ENCODE measurements around the gene UBQLN4.
A peak's percentile ranks its signal among the peaks of the same experiment; 100 is the strongest.
"Not testable (repeated sequence)": the region's sequence is repeated elsewhere in the genome, so short reads cannot be mapped to it uniquely, and the experiment has no call there.

Gene UBQLN4

DNA sequence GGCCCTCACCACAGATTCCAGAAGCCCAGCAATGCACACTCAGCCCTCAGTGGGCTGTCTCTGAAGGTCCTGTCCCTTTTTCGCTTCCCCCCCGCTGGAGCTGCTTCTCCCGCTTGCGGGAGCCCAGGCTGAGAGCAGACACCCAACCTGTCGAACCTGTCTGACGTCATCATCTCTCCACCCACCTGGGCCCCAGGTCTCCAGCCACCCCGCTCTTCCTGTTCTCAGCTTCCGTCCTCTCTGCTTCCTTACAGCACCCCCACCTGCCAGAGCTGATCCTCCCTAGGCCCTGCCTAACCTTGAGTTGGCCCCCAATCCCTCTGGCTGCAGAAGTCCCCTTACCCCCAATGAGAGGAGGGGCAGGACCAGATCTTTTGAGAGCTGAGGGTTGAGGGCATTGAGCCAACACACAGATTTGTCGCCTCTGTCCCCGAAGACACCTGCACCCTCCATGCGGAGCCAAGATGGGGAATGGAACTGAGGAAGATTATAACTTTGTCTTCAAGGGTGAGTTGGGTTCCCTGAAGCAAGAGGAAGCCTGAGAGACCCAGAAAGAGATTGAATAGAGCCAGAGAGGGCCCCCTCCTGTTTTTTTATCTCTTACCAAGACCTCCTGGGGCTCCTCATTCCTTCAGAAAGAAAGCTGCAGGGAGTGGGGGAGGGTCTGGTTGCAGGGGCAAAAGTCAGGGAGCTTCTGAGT lies 7.5 kb upstream of the UBQLN4 start, which contains the start of gene RAB25:
Gene RAB25 (plus strand): TSS at position 224 of the 700 bp plus-strand sequence. CDS start 241 bp downstream, at position 465.
- no peak for DNase-seq (ENCODE audit: low read depth)

DNA sequence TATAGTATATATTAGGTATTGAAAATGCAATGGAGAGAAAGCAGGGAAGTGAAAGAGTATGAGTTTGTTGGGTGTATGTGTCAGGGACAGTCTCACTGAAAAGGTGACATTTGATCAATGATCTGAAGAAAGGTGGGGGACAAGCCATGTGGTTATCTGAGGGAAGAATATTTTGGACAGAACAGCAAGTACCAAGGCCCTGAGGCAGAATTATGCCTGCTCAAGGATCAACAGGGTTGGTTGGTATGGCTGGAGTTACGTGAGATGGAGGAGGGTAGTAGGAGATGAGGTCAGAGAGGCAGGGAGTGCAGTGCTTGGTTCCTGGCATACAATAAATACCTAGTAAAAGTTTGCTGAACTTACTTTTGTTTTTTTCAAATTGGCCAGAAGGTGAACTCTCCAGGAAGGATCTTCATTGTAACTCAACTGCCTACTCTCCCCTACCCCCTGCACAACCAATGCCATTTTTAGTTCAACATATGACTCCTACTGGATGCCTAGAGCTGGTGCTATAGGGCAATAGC lies 2.8 kb upstream of the UBQLN4 start:
- DNase-seq (ENCODE audit: low read depth), result no peak

DNA sequence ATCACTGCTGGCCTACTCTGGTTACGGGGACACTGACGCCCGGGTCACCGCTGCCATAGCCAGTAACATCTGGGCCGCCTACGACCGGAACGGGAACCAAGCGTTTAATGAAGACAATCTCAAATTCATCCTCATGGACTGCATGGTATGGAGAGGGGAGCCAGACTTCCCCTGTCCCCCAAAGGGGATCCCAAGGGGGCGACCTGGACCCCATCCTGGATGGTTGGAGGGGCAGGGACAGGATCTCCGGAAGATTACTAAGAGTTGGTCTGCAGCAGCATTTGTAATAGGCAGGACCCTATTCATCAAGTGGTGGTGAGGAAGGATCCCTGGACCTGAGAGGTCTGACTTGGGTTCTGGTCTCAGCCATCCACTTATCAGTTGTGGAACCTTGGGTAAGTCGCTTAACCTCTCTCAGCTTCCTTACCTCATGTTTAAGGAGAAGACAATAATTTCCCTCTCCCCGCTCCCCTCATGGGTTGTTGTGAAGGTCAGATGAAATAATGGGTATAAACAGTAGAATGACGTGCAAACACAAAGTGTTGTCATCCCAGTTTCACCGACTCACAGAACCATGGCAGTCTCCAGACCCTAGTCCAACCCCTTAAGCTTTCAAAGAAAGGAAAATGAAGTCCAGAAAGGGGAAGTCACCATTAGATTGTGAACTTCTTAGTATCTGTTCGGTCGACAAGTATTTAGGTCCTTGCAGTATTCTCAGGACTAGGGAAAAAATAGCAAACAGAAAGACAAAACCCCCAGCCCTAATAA lies 1.9 kb upstream of the UBQLN4 start:
- no peak for DNase-seq (ENCODE audit: low read depth)

DNA sequence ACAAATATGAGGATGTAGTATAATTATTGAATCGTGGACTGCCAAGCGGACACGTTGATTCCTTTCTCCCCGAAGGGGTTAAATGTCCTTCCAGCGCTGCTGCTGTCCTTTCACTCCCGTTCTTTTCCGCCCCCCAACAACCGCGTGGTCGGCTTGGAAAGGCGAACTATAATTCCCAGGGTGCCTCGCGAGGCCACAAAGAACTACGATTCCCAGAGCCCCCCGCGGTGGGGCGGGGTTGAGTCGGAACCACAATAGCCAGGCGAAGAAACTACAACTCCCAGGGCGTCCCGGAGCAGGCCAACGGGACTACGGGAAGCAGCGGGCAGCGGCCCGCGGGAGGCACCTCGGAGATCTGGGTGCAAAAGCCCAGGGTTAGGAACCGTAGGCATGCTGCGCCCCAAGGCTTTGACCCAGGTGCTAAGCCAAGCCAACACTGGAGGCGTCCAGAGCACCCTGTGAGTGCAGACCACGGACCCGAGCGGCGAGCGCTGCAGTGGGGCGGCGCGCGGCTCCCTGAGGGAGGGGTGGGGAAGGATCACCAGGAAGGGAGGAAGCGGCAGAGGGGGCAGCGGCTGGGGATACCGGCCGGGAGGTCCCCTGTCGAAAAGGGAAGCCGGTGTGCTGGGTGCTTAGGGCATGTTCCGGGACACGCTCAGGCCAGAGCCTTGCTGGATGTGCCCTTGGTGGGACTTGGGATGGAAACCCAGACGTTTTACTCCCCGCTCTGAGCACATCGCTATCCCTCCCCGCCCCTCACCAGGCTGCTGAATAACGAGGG lies 1.1 kb upstream of the UBQLN4 start, which contains the start of gene LAMTOR2:
Gene LAMTOR2 (plus strand): TSS at position 283 of the 781 bp plus-strand sequence. CDS start 108 bp downstream, at position 391.
- peak; percentile 91 for DNase-seq (ENCODE audit: low read depth)

DNA sequence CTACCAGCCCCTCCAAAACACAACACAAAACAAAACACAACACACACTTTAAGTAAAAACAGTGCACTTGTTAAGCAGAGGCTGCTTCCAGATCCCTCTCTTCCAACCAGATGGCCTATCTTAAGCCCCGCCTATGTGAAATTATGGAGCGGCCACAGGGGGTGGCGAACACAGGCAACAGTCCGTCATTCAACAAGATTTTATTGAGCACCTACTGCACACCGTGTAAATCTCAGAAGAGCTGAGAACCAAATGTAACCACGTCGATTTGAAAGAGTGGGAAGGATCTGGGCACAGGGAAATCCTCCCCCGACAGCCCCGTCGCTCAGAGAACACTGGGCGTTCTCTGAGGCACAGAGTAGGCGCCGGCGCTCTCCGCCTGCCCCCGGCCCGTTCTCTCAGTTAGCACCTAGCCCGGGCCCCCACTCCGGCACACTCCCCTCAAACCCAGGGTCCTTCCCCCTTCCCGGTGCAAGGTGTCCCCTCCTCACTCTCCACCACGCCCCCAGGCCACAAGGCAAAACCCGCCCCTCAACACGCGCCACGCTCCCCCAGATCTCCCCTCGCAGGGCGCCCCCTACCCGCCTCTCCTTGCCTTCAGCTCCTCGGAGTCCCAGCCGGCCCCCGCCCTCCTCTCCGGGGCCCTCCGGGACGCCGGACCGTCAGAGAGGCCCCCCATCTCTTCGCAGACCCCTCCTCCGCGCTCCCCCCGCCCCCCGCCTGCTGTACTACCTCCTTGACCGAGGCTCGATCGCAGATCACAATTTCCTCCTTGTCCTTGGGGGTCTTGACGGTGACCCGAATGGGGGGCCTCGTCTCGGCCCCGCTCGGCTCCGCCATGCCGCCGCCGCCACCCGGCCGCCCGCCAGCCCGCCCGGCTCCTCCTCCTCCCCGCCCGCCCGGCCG lies 483 bp downstream of the UBQLN4 start:
- peak; percentile 65 for DNase-seq (ENCODE audit: low read depth)

DNA sequence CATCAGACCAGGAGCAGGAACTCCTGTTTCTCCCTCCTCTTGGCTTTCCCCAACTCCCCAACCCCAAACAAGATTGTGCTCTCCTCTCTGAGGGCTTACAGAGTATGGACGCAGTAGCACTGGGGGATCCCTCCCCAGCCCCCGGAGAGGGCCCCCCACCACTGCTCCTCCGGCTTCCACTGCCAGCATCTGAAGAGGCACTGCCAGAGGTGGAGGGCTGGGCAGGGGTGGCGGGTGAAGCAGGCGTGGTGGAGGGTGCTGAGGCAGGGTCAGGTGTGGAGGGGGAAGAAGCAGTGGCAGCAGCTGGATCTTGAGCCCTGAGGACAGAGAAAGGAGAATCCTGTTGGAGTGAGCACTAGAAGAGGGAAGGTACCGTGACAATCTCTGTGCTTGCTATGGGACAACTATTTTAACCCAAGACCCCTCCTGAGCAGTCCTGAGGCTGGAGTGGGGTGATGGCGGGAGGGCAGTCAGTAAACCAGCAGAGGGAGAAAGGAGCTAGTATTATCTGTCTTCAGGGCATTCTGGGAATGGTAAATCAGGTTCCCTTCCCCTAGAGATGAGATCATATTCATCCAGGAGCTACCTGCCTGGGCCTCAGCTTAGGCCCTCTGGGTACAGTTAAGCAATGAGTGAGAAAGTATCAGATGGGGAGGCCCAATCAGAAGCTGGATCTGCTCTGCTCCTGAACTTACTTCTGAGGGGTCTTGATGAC lies 2.4 kb downstream of the UBQLN4 start:
- no peak for DNase-seq (ENCODE audit: low read depth)

DNA sequence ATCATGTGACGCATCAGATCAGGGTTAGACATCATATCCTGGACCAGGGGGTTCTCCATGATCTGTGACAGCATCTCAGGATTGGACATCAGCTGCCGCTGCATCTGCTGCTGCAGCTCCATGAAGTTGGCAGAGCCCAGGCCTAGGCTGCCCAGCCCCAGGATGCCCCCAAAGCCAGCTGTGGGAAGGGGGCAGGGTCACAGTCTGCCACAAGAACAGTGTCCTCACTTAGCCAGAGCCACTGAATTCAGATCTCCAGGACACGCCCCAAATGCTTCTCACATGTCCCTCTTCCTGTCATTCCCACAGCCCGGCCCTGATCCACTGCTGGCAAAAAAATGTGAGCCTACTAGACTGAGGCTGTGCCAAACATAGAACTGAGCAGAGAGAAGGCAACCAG lies 3.2 kb downstream of the UBQLN4 start:
- DNase-seq (ENCODE audit: low read depth), result no peak

DNA sequence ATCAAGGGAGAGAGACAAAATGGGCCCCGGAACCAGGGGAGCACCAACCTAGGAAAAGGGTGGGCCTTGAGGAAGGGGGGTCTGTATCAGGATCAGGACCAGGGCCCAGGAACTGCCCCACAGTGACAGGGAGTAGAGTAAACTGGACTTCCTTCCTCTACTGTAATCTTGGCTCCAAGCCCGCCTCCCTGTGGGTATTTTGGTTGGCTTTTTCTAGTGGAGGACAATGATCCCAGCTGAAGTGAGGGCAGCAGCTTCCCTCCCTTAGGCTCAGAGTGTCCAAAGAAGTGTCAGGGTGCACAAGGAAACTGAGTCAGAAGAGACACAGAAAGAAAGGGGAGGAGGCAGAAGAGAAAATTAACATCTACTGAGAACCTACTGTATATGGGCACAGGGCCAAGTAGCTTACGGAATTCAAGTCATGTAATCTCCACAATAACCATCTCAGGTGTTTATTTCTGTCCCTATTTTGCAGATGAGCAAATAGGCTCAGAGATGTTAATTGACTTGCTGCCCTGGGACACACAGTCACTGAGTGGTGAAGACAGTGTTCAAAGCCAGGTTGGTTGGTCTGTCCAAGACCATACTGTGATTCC lies 4.8 kb downstream of the UBQLN4 start:
- no peak for DNase-seq (ENCODE audit: low read depth)

DNA sequence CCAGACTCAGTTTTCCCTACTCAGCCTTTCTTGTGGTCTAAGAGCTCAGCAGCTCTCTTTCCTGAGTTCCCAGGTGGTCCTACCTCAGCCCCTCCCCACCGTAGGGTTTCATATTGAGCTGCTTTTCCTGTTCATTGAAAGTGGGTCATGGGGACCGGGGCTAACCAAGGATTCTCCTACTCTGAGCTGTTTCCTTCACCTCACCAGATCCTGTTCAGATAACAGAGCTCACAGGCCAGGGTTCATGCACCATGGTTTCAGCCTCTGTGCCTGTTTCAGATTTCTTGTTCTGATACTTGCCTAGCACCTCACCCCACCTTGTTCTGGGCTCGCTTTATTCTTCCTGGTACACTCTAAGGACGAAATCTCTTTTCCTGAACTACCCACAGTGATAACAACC lies 8.5 kb downstream of the UBQLN4 start:
- no peak for DNase-seq (ENCODE audit: low read depth)

DNA sequence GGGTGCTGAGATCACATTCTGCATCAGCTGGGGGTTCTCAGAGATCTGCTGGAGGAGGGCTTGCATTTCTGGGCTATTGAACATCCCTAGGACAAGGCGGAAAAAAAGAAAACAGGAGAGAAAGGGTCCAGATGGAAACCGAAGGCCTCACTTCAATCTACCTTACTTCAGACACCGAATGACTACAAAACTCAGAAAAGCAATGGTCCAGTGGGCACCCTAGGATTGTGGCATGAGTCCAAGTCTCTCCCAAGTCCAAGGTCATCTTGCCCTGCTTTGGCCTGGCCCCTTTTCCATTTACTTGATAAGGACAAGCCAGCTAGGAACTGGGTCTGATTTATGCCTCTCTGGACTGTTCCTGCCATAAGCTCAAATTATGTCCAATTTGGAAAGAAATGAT lies 10.8 kb downstream of the UBQLN4 start:
- no peak for DNase-seq (ENCODE audit: low read depth)

DNA sequence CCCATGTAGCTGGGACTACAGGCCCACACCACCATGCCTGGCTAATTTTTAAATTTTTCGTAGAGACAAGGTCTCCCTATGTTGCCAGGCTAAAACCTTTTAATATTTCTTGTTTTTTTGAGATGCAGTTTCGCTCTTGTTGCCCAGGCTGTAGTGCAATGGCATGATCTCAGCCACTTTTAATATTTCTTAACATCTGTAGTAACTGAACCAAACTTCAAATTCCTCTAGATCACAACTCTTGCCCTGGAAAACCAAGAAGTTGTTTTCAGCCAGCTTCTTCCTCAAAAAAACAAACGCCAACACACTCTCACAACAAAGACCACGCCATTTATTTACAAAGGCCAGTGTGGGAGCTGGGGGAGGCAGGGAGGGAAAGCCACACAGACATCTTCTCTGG lies 18.6 kb downstream of the UBQLN4 start:
- not testable (repeated sequence) for DNase-seq (ENCODE audit: low read depth)

DNA sequence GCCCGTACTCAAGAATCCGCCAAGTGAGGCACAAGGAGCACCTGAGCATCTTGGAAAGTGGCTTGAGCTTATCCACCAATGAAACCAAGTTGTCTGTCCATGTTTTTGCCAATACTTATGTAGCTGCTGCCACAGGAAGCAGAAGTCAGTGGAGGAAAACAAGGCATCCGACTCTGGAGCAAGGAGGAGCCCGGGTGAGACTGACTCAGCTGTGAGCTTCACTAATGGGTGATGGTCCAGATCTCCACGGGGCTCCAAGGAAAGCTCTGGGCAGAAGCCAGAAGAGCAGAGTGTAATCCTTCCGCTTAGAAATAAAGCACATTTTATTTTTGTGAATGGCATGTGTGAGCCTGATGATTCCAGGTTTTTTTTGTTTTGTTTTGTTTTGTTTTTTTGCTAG lies 20.6 kb downstream of the UBQLN4 start:
- no peak for DNase-seq (ENCODE audit: low read depth)

DNA sequence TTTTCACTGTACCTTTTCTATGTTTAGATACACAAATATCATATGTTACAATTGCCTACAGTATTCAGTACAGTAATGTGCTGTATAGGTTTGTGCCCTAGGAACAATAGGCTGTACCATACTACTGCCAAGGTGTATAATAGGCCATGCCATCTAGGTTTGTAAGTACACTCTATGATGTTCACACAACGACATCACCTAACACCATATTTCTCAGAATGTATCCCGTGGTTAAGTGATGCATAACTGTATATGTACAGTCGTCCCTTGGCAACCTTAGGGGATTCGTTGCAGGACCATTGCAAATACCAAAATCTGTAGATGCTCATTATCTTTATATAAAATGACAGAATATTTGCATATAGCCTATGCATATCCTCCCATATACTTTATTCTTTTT lies 27.0 kb downstream of the UBQLN4 start:
- DNase-seq (ENCODE audit: low read depth), result no peak

DNA sequence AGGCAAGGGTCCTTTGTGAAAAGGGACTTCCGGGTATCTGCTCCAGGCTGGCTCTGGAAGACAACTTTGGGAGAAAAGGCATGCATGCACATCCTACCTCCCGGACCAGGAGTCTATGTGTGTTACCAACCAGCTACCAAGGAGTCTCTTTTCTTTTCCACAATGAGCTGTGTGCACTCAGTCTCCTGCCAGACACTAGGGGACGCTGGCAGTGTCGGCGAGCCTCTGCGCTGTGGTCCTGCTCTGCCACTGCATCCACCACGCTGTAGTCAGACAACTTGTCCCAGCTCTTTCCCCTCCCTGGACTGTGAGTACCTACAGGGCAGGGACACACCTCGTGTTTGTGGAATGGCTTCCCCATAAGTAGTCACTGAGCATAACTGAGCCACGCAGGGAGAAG lies 27.7 kb downstream of the UBQLN4 start:
- no peak for DNase-seq (ENCODE audit: low read depth)

DNA sequence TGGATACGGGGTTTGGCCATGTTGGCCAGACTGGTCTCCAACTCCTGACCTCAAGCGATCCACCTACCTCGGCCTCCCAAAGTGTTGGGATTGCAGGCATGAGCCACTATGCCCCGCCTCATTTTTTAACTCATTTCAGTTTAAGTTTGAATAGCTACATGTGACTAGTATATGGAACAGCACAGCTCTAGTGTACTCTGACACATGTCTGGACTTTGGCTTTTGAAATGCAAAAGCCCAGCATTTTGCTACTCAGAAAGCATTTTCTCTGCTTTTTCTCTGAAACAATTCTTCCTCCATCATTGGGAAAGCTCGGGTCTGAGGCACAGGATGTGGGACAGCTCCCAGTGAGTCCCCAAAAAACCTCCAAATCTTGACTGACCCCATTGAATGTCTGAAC lies 28.8 kb downstream of the UBQLN4 start:
- DNase-seq (ENCODE audit: low read depth), result no peak

DNA sequence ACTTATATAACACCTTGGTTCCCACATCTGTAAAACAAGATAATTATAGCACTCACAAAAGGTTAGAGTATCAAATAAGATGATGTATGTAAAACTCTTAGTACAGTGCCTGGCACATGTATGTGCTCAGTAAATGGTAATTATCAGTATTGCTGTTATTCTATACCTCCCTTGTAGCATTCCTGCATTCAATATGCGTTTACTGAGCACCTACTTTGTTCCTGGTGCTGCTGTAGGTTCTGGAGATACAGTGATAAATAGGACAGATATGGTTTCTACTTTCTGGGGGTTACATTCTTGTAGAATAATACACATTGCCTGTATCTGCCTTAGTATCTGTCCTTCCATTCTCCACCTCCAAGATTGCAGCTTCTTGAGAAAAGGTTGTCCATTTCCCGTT lies 31.6 kb downstream of the UBQLN4 start:
- no peak for DNase-seq (ENCODE audit: low read depth)

DNA sequence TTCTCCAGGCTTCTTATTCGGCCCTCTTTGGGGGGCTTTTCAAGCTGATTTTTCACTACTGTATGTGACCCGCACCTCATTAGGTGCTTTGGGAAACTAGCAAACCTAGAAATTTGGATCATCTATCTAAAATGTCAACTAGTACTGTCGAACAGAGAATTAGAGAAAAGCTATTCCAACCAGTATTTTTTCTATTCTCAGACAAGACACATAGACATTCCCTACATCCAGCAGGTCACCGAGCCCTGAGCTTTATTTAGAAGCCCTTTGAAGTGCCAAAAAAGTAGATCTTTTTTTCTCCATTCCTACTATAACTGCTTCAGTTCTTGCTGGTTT lies 32.5 kb downstream of the UBQLN4 start:
- DNase-seq (ENCODE audit: low read depth), result no peak

DNA sequence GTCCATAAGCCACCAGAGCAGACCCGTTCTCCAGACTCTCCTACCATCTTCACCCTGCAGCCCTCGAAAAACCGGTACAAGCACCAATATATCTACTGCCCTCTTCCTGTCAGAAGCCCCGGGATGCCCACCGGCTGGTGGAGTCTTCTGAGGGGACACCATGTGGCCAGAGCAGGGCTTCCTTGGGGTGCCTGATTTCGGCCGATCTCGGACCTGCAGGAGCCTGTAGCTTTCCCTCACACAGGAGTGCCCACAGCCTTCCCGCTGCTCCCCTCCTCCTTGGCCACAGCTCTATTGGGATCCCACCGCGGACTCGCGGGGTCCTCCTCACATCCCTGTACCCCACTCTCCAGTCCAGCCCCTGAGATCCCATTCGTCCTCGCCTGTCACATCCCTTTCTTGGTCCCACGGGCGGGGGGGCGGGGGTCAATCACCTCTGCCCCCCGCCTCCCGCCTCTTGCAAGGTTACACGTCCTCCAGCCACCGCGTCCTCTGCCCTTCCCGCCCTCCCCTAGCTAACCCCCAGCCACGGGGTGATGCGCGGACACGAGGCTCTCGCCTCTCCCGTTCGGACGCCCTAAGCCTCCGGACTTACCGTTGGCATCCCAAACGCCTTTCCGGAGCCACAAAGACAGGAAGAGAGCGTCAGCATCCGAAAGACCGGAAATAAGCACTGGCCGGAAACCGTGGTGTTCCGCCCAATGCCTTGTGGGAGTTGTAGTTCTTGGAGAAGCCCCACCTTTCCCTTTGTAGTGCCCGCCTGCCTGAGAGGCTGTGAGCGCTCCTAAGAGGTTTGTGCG lies 33.1 kb downstream of the UBQLN4 start, which contains the start of gene SSR2:
Gene SSR2 (minus strand): TSS at position 659 of the 800 bp plus-strand sequence. CDS start 784 bp downstream, outside the sequence.
- peak; percentile 79 for DNase-seq (ENCODE audit: low read depth)

DNA sequence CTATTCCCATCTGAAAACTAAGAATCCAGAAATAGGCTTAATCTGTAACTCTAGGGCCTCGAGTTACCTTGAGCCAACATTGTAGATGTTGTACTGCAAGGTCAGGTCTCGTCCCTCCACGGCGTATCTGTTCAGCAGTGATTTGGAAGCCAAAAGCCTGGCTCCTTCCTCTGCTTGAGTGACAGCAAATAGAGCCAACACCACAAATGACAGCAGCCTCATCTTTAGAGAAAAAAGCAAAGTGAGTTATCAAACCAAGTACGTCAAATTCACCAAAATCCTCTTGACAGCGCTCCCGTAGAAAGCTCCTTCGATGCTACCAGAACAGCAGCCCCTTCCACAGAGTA lies 33.7 kb downstream of the UBQLN4 start:
- no peak for DNase-seq (ENCODE audit: low read depth)

DNA sequence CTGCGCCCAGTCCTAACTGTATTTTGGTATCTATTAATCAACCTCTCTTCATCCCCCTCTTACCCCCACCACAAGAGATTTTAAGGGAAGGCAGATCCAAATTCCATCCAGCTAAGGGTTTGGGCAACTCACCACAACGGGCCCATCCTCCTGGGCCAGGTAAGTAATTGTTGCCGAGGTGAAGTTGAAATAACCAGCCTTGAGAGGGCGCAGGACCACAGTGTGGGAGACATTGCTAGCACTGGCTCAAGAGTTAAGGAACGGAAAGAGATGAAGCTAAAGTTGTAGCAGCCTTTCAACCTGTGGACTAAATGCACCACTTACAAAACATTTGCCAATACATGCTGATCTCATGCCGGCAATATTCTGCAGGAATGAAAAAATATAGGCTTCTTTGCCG lies 38.8 kb downstream of the UBQLN4 start:
- DNase-seq (ENCODE audit: low read depth), result no peak
